HG03039 (cell line): ENCODE measurements around the gene KBTBD6.
"Not testable (repeated sequence)": the region's sequence is repeated elsewhere in the genome, so short reads cannot be mapped to it uniquely, and the experiment has no call there.

ENCODE experiments used
- ATAC-seq: cut with Tn5 transposase; IDR thresholded peaks from one replicate; pipeline ENCODE4 v1.9.1; 2021; ENCODE audit warnings: mild to moderate bottlenecking, moderate library complexity; ENCODE audit not compliant: unreplicated experiment

KBTBD6 gene

GRCh38 chr13:41136396-41137031 is 3.9 kb upstream of the KBTBD6 start:
- no peak for ATAC-seq

- no peak for ATAC-seq
These were observed 1.3 kb upstream of the KBTBD6 start for GRCh38 chr13:41133951-41134350.

- peak; percentile 2 for ATAC-seq
These were observed 716 bp downstream of the KBTBD6 start for GRCh38 chr13:41131660-41132511.

GRCh38 chr13:41131189-41131588 is 1.4 kb downstream of the KBTBD6 start:
- not testable (repeated sequence) for ATAC-seq

- no peak for ATAC-seq
These were observed 2.2 kb downstream of the KBTBD6 start for GRCh38 chr13:41130356-41130755.

GRCh38 chr13:41127701-41128100 is 4.9 kb downstream of the KBTBD6 start:
- ATAC-seq: no peak

- no peak for ATAC-seq
These were observed 9.8 kb downstream of the KBTBD6 start for GRCh38 chr13:41122838-41123237.

GRCh38 chr13:41117869-41118268 is 14.7 kb downstream of the KBTBD6 start:
- no peak for ATAC-seq

- no peak for ATAC-seq
These were observed 21.1 kb downstream of the KBTBD6 start for GRCh38 chr13:41111454-41111853.

GRCh38 chr13:41107584-41108014 is 25.0 kb downstream of the KBTBD6 start:
- ATAC-seq: no peak

- ATAC-seq: no peak
These were observed 25.5 kb downstream of the KBTBD6 start for GRCh38 chr13:41107104-41107571.

GRCh38 chr13:41099986-41100385 is 32.6 kb downstream of the KBTBD6 start:
- no peak for ATAC-seq

- ATAC-seq: no peak
These were observed 33.8 kb downstream of the KBTBD6 start for GRCh38 chr13:41098761-41099160.

GRCh38 chr13:41095681-41096080 is 36.9 kb downstream of the KBTBD6 start:
- not testable (repeated sequence) for ATAC-seq

- no peak for ATAC-seq
These were observed 46.5 kb downstream of the KBTBD6 start for GRCh38 chr13:41085961-41086585.

- ATAC-seq: no peak
These were observed 52.9 kb downstream of the KBTBD6 start for GRCh38 chr13:41079725-41080124.
